Adrenal gland (tissue), 12 donors: ENCODE results near the gene PRKCE. TPM values are rescaled to one million over a fixed set of nuclear protein-coding genes. Genes with fewer than 3 reads are reported as not detected.
A peak's percentile ranks its signal among the peaks of the same experiment; 100 is the strongest.

Experiments used
- DNase-seq, 7 donors: peaks; one replicate each; pipeline ENCODE4 v3.0.0-alpha.2; 2019 to 2020
- H3K27ac ChIP-seq, 5 donors: fragments of 200-600 bp; sonication (generic) in 4 of 5; 1 replicate in 3 of 5; 2 replicates in 2 of 5; pipeline versions ENCODE4 v1.5.1 to v1.8.0; 2016 to 2020; ENCODE audit warnings: mild to moderate bottlenecking in 1 of 5
- H3K27me3 ChIP-seq: fragments of 200-600 bp; 2 replicates; pipeline ENCODE4 v1.8.0; 2021
- H3K36me3 ChIP-seq, 2 donors: fragments of 200-600 bp; replicated peaks in 1 of 2; 1 replicate in 1 of 2; 2 replicates in 1 of 2; pipeline versions ENCODE4 v1.5.1 to v1.8.0; 2018 to 2022
- H3K4me1 ChIP-seq, 2 donors: fragments of 200-600 bp; replicated peaks in 1 of 2; 1 replicate in 1 of 2; 2 replicates in 1 of 2; pipeline versions ENCODE4 v1.5.1 to v1.8.0; 2018 to 2021
- H3K4me3 ChIP-seq, 4 donors: fragments of 200-600 bp; sonication (generic) in 3 of 4; one replicate each; pipeline ENCODE4 v1.5.1; 2016 to 2018
- H3K9me3 ChIP-seq, 3 donors: fragments of 200-600 bp; sonication (generic) in 1 of 3; replicated peaks in 1 of 3; 1 replicate in 2 of 3; 2 replicates in 1 of 3; pipeline versions ENCODE4 v1.5.1 to v1.8.0; 2016 to 2021
- POLR2A ChIP-seq, 2 donors: fragments of 450-650 bp; IDR thresholded peaks; one replicate each; pipeline ENCODE4 v1.6.1; 2017; ENCODE audit warnings: antibody characterized with exemption in 2 of 2, mild to moderate bottlenecking in 2 of 2, moderate library complexity in 1 of 2
- WGBS, 4 donors: extraction: QIAGEN DNeasy Blood & Tissue Kit in 2 of 4; methylation state at CpG; one replicate each; pipeline versions ENCODE4 v1.1.5 to v1.1.7; 2013 to 2017; 5-methylcytosine and 5-hydroxymethylcytosine counted together
- intact Hi-C, 2 donors: fragments of 100-400 bp; cut with DNase I; formaldehyde crosslinking; loops; one replicate each; pipeline versions ENCODE4 v1.14.1 to v1.15.0; 2022 to 2023
- polyA plus RNA-seq, 3 donors: library from polyadenylated mRNA; stranded (reverse); fragments of 200-250 nt in 2 of 3; fragments of 350-450 nt in 1 of 3; fragmentation: Illumina TruSeq in 1 of 3; extraction: RNeasy Lipid Tissue Mini Kit (QIAGEN cat#74804) in 1 of 3; gene quantifications; one replicate each; pipeline ENCODE4 v1.2.3, GENCODE V29; 2013 to 2014
- total RNA-seq, 9 donors: library from RNA; depleted of rRNA in 4 of 9; stranded (reverse); fragments of >200 nt in 4 of 9; fragments of 120-200 nt in 1 of 9; fragmentation: NEBNext Ultra II Directional in 1 of 9; extraction: Animal tissue kit (Norgen Biotek cat#: 25700) in 1 of 9; gene quantifications; one replicate each; pipeline versions ENCODE4 v1.1.0 to v1.2.4, GENCODE V29; 2013 to 2023
- TF ChIP-seq, protein P1 (sequence below), 6 experiments: fragments of 450-650 bp in 4 of 6; fragments of 200-600 bp in 2 of 6; sonication (generic) in 1 of 6; IDR thresholded peaks; 1 replicate in 5 of 6; 2 replicates in 1 of 6; pipeline versions ENCODE4 v1.5.1 to v1.8.0; 2016 to 2021; ENCODE audit warnings: antibody characterized with exemption in 6 of 6, mild to moderate bottlenecking in 2 of 6, moderate library complexity in 1 of 6
- donor health status: healthy with polysubstance abuse.
- donor health status: Bipolar disorder and iron deficiency.
- donor health status: DM: yes; HTN: yes; CAD: no.
- donor health status: DM: no; HTN: no; CAD: no.
- donor health status: DM: no; HTN: no; CAD: no.
- donor health status: DM: yes; HTN: yes; CAD: no.

PRKCE gene
- total and polyA plus RNA-seq, 12 donors, result 1.9 to 19.2 (median 8.0) TPM

DNA sequence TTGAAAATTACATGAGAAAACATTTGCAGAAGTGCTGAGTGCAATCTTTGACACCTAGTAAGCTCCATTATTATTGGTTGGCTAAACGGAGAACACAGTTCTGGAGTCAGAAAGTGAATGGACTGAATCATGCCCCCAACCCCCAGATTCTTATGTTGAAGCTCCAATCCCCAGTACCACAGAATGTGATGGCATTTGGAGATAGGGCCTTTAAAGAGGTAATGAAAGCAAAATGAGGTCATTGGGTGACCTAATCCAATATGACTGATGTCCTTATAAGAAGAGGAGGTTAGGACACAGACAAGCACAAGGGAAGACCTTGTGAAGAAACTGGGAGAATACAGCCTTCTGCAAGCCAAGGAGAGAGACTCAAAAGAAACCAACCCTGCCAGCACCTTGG lies 444.8 kb downstream of the PRKCE start:
- no peak overlapping the region for H3K27ac ChIP-seq
- H3K4me1 ChIP-seq, result peaks cover 0 to 12% of the 10 kb centered on the region in 2 donors
- DNase-seq, result no peak
- intact Hi-C loops, result no loop called here
- no peak overlapping the region for H3K4me3 ChIP-seq
- no peaks in the 10 kb centered on the region for H3K36me3 ChIP-seq
- H3K9me3 ChIP-seq, result no peaks in the 10 kb centered on the region
- TF ChIP-seq, protein P1, sequence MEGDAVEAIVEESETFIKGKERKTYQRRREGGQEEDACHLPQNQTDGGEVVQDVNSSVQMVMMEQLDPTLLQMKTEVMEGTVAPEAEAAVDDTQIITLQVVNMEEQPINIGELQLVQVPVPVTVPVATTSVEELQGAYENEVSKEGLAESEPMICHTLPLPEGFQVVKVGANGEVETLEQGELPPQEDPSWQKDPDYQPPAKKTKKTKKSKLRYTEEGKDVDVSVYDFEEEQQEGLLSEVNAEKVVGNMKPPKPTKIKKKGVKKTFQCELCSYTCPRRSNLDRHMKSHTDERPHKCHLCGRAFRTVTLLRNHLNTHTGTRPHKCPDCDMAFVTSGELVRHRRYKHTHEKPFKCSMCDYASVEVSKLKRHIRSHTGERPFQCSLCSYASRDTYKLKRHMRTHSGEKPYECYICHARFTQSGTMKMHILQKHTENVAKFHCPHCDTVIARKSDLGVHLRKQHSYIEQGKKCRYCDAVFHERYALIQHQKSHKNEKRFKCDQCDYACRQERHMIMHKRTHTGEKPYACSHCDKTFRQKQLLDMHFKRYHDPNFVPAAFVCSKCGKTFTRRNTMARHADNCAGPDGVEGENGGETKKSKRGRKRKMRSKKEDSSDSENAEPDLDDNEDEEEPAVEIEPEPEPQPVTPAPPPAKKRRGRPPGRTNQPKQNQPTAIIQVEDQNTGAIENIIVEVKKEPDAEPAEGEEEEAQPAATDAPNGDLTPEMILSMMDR (IDR thresholded peaks at IDR 0.05), result no peak
- no peak for TF ChIP-seq POLR2A (IDR thresholded peaks at IDR 0.05)
- no peaks in the 10 kb centered on the region for H3K27me3 ChIP-seq
- WGBS, 4 donors, result 67 to 89% (median 84%) methylated on average over 1 of the region's 1 CpG

DNA sequence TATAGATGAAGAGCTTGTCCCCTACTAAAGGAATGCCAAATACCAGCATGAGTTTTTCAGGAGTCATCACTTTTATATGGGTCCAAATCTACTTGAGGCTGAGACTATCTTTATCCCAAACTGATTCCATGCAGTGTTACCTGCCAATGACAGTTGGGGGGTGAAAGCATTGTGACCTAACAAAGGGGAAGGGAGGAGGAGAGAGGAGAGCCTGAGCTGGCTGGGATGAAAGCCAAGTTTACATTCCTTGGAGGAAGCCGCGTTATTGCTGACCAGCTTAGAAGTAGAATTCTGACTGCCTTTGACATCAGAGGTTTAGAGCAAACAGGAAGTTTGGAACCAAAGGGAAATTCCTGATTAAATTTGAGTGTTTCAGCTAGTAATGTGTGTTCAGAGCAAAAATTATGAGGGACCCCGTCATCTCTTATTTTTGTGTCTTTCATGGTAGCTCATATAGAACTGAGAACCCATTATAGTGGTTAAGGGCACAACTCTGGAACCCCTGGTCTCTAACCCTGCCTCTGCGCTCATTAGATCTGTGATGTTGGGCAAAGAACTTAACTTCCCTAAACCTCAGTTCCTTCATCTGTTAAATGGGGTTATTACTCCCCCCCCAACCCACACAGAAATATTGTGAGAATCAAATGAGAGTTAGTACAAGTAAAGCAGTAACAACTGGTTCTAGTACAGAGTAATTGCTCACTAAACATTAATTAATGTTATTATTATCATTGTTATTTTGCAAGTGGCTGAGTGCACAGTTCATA lies 446.4 kb downstream of the PRKCE start:
- DNase-seq, result peak; percentile 53 to 88 (median 77)
- TF ChIP-seq, protein P1 (IDR thresholded peaks at IDR 0.05), result no peak
- no peak for TF ChIP-seq POLR2A (IDR thresholded peaks at IDR 0.05)
- H3K27me3 ChIP-seq, result no peaks in the 10 kb centered on the region
- no peak overlapping the region for H3K4me3 ChIP-seq
- 15 to 37% (median 22%) methylated on average over 4 of the region's 4 CpGs for WGBS, 4 donors
- intact Hi-C loops, result no loop called here
- H3K27ac ChIP-seq, result peak overlapping the region in 4 of 5 donors; percentile 14 to 84 (median 78)
- H3K9me3 ChIP-seq, result no peaks in the 10 kb centered on the region
- peaks cover 0 to 12% of the 10 kb centered on the region in 2 donors for H3K4me1 ChIP-seq
- H3K36me3 ChIP-seq, result no peaks in the 10 kb centered on the region

DNA sequence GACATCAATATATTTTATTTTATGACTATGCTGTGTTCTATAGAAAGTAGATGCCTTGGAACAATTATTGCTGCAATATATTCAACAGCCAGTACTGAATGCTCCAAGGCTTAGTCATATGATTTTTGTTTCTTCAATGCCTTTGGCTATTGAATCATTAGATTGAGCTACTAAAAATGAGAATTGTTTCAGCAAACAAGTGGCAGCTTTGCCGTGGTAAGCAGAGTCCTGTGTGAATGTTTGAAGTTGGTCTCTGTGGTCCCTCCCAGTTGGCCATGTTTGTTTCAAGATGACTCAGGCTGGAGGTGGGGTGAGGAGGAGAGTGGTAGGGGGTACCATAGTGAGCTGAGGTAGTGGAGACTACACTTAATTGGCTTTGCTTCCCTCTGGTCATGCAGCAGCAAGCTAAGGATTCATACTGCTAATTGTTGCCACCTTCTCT lies 447.2 kb downstream of the PRKCE start:
- peaks cover 0 to 12% of the 10 kb centered on the region in 2 donors for H3K4me1 ChIP-seq
- H3K36me3 ChIP-seq, result no peaks in the 10 kb centered on the region
- intact Hi-C loops, result no loop called here
- WGBS, 4 donors, result 67 to 87% (median 75%) methylated on average over 1 of the region's 1 CpG
- no peaks in the 10 kb centered on the region for H3K27me3 ChIP-seq
- H3K9me3 ChIP-seq, result no peaks in the 10 kb centered on the region
- peak overlapping the region in 3 of 5 donors; percentile 73 to 84 (median 83) for H3K27ac ChIP-seq
- H3K4me3 ChIP-seq, result no peak overlapping the region
- TF ChIP-seq, protein P1 (IDR thresholded peaks at IDR 0.05), result no peak
- TF ChIP-seq POLR2A (IDR thresholded peaks at IDR 0.05), result no peak
- no peak for DNase-seq

DNA sequence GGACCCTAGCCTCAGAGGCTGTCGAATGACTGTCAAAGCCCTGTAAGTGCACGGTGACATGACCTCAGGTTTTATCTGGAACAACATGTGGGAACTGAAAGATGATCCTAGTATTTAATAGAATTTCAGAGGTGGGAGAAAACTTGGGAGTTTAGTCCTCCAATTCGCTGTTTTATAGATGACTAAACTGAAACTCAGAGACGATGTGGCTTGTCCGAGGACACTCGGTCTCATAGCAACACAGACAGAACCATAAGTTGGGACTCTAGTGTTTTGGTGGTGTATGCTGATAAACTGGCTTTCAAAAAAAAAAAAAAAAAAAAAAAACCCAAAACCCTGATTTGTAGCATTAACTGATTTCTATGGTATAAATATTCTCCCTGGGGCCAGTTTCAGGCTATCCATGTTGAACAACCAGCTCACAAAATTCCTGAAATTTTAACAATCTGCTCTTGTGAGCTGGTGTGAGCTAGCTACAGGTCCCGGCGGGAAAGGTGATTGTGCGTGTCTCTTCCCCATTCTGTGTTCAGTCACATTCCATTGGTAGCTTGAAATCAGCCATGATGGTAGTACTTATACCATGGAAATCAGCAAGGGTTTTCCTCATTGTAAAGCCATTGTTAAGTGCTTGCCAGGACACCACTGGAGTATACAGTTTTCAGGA lies 450.2 kb downstream of the PRKCE start:
- intact Hi-C loops, result no loop called here
- Histone ChIP-seq H3K27me3 (no peaks in the 10 kb centered on the region), H3K9me3 (peaks cover 0 to 5% (median 3%) of the 10 kb centered on the region in 3 donors), H3K36me3 (no peaks in the 10 kb centered on the region), H3K4me3 (no peak overlapping the region), H3K27ac (no peak overlapping the region), H3K4me1 (peaks cover 0 to 12% of the 10 kb centered on the region in 2 donors)
- no peak for TF ChIP-seq POLR2A (IDR thresholded peaks at IDR 0.05)
- TF ChIP-seq, protein P1 (IDR thresholded peaks at IDR 0.05), result no peak
- DNase-seq, result no peak
- WGBS, 4 donors, result 76 to 83% (median 78%) methylated on average over 9 of the region's 9 CpGs
